ENCODE results near the gene NKX6-2.
"Not testable (repeated sequence)": the region's sequence is repeated elsewhere in the genome, so short reads cannot be mapped to it uniquely, and the experiment has no call there.

Gene NKX6-2

GRCh38 chr10:132752378-132752777 lies 33.6 kb downstream of the NKX6-2 start:
- no peak for DNase-seq

GRCh38 chr10:132750936-132751335 lies 35.0 kb downstream of the NKX6-2 start:
- DNase-seq, result no peak

GRCh38 chr10:132749371-132749795 lies 36.6 kb downstream of the NKX6-2 start:
- no peak for DNase-seq

GRCh38 chr10:132748545-132749370 lies 37.2 kb downstream of the NKX6-2 start:
- no peak for DNase-seq

DNA sequence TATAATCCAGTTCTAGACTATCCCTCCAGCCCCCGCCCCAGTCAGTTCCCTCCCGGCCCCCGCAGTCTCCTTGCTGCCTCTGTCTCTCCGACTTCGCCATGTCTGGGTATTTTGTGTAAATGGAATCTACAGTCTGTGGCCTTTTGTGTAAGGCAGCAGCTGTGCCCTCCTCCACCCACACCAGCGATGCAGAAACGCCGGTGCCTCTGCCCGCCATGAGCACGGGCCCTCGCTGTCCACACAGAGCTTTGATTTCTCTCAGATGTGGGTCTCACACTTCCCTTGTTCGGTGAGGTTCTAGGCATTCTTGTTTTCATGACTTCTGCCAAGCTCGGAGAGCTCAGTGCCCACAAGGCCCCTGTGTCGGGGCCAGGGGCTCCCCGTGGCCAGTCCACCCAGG lies 37.8 kb downstream of the NKX6-2 start:
- DNase-seq, result no peak

DNA sequence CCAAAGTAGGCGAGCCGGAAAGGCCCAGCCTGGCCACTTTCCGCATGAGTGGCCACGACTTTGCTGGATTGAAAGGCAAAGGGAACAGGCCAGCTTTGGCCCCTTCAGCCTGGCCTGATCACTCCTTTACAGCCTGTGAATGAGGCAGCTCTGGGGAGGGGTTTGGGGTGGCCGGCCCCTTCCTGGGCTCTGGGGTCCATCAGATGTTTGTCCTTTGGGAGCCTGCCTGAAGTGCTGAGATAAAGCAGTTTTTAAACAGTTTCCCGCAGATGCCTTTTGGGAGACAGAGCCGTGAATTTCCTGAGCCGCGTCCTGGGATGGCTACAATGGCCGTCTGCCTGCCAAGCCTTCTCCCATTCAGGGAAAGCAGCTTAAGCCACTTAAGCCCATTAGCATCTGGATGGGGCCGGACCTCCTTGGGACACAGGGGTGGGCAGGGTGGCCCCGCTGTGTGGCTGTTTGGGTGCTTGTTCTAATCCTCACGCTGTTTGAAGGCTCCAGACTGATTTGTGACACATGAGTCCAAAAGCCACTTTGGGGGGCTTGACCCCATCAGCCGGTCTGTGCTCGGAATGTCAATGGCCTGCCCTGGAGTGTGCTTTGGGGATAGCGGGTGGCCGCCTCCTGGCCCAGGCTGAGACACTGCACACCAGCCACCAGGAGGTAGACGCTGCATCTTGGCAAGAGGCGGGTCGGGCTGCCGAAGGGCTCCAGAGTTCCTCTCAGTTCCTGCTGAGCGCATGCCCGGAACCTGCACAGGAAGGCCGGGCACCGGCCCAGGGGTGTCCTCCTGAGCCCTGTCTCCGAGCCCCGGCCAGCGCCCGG lies 38.9 kb downstream of the NKX6-2 start:
- no peak for DNase-seq

GRCh38 chr10:132746386-132746785 lies 39.6 kb downstream of the NKX6-2 start:
- no peak for DNase-seq

GRCh38 chr10:132745971-132746370 lies 40.0 kb downstream of the NKX6-2 start:
- no peak for DNase-seq

DNA sequence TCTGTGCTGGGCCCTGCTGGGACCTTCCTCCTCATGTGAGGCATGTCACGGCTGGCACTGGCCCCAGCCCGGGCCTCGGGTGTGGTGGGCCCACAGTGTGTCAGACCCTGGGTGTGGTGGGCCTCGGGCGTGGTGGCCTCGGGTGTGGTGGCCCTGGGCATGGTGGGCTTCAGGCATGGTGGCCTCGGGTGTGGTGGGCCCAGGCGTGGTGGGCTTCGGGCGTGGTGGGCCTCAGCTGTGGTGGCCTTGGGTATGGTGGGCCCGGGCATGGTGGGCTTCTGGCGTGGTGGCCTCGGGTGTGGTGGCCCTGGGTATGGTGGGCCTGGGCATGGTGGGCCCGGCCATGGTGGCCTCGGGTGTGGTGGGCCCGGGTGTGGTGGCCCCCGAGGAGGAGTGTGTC lies 40.4 kb downstream of the NKX6-2 start:
- DNase-seq, result no peak

GRCh38 chr10:132744839-132745238 lies 41.1 kb downstream of the NKX6-2 start:
- no peak for DNase-seq

DNA sequence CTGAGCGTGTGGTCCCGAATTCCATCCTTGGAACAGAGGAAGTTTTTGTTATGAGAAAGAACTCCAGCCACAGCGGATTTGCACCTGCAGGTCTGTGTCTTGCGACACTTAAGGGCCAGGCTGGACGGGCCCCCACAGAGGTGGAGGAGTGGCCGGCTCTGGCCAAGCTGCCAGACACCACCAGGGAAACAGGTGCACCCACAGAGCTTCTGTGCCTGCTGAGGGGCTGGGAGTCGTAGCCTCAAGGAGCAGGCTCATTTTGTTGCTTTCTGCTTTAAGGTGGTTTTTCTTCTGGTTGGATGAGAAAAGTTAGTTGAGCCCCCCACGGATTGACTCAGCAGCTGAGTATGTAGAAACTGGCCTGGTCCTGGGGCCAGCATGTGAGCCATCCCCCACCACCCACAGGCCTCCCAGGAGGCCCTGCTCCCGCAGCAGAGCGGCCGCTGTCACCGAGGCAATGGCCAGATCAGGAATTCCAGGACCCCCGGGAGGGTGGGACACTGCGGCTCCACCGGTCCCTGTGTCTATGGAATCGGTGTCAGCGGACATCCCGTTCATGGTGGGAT lies 41.9 kb downstream of the NKX6-2 start:
- DNase-seq, result no peak

- not testable (repeated sequence) for DNase-seq
These were observed 42.6 kb downstream of the NKX6-2 start for GRCh38 chr10:132743196-132743924.

- no peak for DNase-seq
These were observed 43.1 kb downstream of the NKX6-2 start for GRCh38 chr10:132742837-132743194.

DNA sequence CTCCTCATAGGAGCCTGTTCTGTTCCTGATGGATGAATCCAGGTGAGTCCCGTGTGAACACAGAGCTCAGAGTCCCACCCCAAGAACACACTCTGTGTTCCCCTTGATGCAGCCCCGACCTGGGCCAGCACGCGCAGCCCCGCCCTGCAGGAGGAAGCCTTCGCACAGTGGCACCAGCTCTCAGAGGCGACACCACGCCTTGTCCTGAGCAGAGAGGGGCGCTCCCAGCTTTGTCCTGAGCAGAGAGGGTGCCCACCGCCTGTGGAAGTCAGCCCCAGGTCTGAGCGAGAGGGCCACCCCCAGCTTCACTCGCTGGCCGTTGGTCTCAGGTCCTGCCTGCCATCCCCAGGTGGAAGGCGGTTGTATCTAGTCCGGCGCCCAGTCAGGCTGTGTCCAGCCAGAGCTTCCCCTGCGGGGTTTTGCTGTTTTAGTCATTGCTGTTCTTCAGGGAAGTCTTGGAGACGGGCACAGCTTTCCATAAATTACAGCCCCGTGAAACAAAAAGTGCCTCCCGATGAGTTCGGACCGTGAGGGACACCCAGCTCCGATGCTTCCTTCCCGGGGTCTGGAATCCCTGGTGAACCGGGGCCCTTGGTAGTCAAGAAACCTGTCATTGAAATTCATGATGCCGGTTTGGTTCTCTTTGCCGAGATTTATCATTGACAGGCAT lies 43.6 kb downstream of the NKX6-2 start:
- no peak for DNase-seq

- no peak for DNase-seq
These were observed 45.4 kb downstream of the NKX6-2 start for GRCh38 chr10:132740588-132740987.

DNA sequence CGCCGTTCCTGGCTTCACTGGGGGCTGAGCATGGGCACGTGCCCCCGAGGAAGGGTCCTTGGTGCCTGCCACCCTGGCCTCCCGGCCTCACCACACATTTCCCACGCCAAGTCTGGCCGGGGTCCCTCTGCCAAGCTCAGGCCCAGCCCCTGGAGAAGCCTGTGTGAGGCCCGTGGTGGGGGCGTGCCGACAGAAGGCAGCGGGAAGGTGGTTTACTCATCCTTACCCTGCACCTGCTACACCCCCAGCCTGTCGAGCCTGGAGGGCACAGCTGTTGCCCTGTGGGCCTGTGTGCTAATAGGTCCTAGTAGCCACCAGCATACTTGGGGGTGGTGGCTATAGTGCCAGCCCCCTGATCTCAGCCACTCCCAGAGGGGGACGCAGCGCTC lies 46.7 kb downstream of the NKX6-2 start:
- no peak for DNase-seq

DNA sequence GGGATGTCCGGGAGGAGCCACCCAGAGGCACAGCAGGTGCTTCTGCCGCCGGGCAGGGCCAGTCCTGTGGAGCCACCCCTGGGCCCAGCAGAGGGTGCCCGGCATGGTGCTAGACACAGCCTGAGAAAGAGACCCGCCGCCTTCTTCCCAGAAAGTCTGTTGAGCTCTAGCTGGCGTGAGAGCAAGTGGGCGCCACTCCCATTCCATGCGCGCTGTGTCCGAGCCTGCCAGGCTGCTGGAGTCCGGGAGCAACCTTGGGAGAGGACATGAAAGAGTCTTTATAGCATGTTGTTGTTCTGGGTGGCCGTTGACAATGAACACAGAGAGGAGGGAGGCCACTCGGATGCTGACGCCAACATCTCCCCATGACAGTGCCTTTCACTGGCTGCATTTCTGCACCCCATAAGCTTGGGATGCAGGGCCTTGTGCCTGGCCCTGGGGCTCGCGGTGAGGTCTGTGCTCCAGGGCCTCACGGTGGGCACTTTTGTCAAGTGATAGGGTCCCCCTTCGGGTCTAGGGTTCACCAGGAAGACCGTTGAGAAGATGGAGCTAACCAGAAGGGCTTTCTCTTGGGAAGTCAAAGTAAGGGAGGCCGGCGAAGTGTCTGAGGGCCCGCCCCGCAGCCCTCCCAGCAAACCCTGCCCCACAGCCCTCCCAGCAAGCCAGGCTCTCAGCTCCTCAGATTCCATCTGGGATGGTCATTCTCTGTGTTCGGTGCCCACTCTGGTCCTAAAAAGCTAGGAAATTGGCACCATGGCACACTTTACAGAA lies 47.3 kb downstream of the NKX6-2 start:
- no peak for DNase-seq

DNA sequence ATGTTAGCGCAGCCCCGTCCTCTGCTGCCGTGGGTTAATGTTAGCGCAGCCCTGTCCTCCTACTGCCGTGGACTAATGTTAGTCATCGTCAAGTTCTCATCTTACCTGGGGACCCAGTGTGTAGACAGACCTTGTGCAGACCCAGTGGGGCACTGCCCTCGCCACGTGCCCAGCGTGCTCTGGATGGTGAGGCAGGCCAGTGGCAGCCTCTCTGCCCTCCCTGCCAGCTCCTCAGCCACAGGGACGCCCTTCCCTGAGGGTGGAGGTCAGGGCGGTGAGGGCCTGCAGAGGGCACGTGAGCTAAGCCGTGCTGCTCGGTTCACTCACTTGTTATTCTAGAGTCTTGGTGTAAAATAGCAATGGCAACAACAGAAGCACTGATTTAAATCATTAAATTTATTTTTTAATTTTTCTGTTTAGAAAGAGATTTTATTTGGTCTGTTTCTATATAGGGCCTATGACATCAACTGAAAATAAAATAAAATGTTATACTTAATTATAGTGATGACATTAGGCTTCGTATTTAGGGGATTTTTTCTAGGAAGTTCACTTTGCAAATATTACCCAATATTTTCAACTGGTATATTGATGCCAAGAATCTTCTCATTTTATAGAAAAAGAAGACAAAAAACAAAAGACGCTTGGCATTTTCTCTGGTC lies 48.4 kb downstream of the NKX6-2 start:
- no peak for DNase-seq

- no peak for DNase-seq
These were observed 50.0 kb downstream of the NKX6-2 start for GRCh38 chr10:132735923-132736391.

- no peak for DNase-seq
These were observed 50.6 kb downstream of the NKX6-2 start for GRCh38 chr10:132735341-132735775.

GRCh38 chr10:132733926-132734325 lies 52.0 kb downstream of the NKX6-2 start:
- DNase-seq, result no peak
